ENCODE measurements around the gene NUDT17. TPM values are rescaled to one million over a fixed set of nuclear protein-coding genes. Genes with fewer than 3 reads are reported as not detected.

The NUDT17 gene
- total and polyA plus RNA-seq, 2 of the 4 experiments (the other 2 are of a cell fraction), result 2.3 to 2.8 TPM

- DNase-seq (no peak), ATAC-seq (ENCODE audit: low read depth) (no peak)
- Histone ChIP-seq H3K4me3 (ENCODE audit: insufficient read depth, low read depth, low read length) (no peak overlapping the region), H3K9me1 (ENCODE audit: insufficient read depth, low read length) (no peaks in the 10 kb centered on the region), H2BK120ac (ENCODE audit: low read depth, low read length) (no peak overlapping the region), H3K23ac (ENCODE audit: low read depth, low read length) (no peak overlapping the region), H4K20me1 (ENCODE audit: insufficient read depth, low read length) (no peaks in the 10 kb centered on the region), H4K8ac (ENCODE audit: low read depth in 2 of 2, low read length in 2 of 2) (no peak overlapping the region), H2AK5ac (ENCODE audit: low read depth, low read length) (no peak overlapping the region), H3K14ac (replicated peaks; ENCODE audit: low read depth, low read length) (no peak overlapping the region), H2BK5ac (ENCODE audit: low read depth, low read length, poor library complexity, severe bottlenecking) (no peak overlapping the region), H2BK20ac (ENCODE audit: low read depth, low read length) (no peak overlapping the region), H3K79me1 (ENCODE audit: low read depth in 1 of 2, low read length in 2 of 2) (0 out of 4 replicates have a peak, but pooled peaks cover 0 to 4% of the 10 kb centered on the region in 2 experiments), H2BK15ac (ENCODE audit: low read depth, low read length) (no peak overlapping the region), H3K4ac (ENCODE audit: low read depth, low read length) (no peak overlapping the region), H2AFZ (replicated peaks; ENCODE audit: low read length, poor library complexity) (no peak overlapping the region), H3K9me3 (ENCODE audit: control insufficient read depth, insufficient read depth, low read length) (no peaks in the 10 kb centered on the region), H4K91ac (ENCODE audit: insufficient read depth, low read depth, low read length) (no peak overlapping the region), H2AK9ac (replicated peaks; ENCODE audit: low read depth, low read length, poor library complexity) (no peak overlapping the region), H3K27ac (ENCODE audit: insufficient read depth, low read length) (no peak overlapping the region), H3K56ac (ENCODE audit: extremely low read depth, insufficient read depth, low read length) (no peak overlapping the region), H4K5ac (ENCODE audit: low read depth, low read length) (no peak overlapping the region), H3K4me1 (ENCODE audit: control insufficient read depth, insufficient read depth, low read length) (peaks cover 10% of the 10 kb centered on the region), H3K18ac (ENCODE audit: low read depth, low read length) (no peak overlapping the region), H3K27me3 (ENCODE audit: control insufficient read depth, insufficient read depth, low read length) (no peaks in the 10 kb centered on the region; the same call in 1 of the 2 replicates), H3K4me2 (ENCODE audit: low read depth, low read length) (no peak overlapping the region), H3K36me3 (ENCODE audit: control insufficient read depth, insufficient read depth, low read length) (no peaks in the 10 kb centered on the region), H3K9ac (ENCODE audit: low read depth, low read length) (no peak overlapping the region)
- WGBS, 2 experiments (ENCODE audit: extremely low coverage in 2 of 2, insufficient read length in 1 of 2), result 97% methylated on average over 6 of the region's 12 CpGs; no CpG with 5 or more reads in 1 of the 2 experiments
- ChIA-PET POLR2A (ENCODE audit: unreplicated experiment) (no interaction called here), CTCF (interaction anchor here (0.6 to 1.2 kb wide), 3 partner anchors 17 to 77 kb away, joined by 3 to 5 read pairs (median 4); partner anchors contain the start of gene ITGA10)
- intact Hi-C loops (cut with micrococcal nuclease), result no loop called here
- in situ Hi-C loops (cut with MboI; ENCODE audit: low sequenced_read_pairs), result loop anchor here (5.0 kb wide), 1 partner anchor 48 kb away; no protein-coding TSS in a partner anchor
- TF ChIP-seq SMC3 (IDR thresholded peaks at IDR 0.05; ENCODE audit: low read depth, low read length), result no peak
- no peak for TF ChIP-seq ELK1 (IDR thresholded peaks at IDR 0.05; ENCODE audit: borderline replicate concordance, low read depth, low read length)
- no peak for TF ChIP-seq RAD21 (IDR thresholded peaks at IDR 0.05; ENCODE audit: low read length)
- no peak for TF ChIP-seq MXI1 (IDR thresholded peaks at IDR 0.05; ENCODE audit: borderline replicate concordance, low read depth, low read length)
- no peak for TF ChIP-seq POLR2A (IDR thresholded peaks at IDR 0.05; ENCODE audit: low read depth, low read length)
- TF ChIP-seq RFX5 (IDR thresholded peaks at IDR 0.05; ENCODE audit: low read depth, low read length), result no peak
- no peak for TF ChIP-seq CTCF (conservative IDR thresholded peaks at IDR 0.05; ENCODE audit: low read depth, low read length)
- no peak for TF ChIP-seq CEBPB (IDR thresholded peaks at IDR 0.05; ENCODE audit: low read depth, low read length)
- TF ChIP-seq FOS (IDR thresholded peaks at IDR 0.05; ENCODE audit: low read depth, low read length), result no peak
- TF ChIP-seq RCOR1 (IDR thresholded peaks at IDR 0.05; ENCODE audit: insufficient replicate concordance, low read length), result no peak
- BruUV-seq (replicated peaks), result no TSS peak
- dilution Hi-C loops (cut with HindIII; ENCODE audit: low sequenced_read_pairs, unreplicated experiment), result no loop called here
These were observed 29.2 kb downstream of the NUDT17 start for GRCh38 chr1:145874646-145875045.
